Inflammatory macrophage treated with lipopolysaccharide for 4 hours (primary cell): ENCODE measurements around the gene PLEKHA1.

Experiments
- DNase-seq: peaks from one replicate; pipeline ENCODE4 v3.0.0-alpha.2; 2020

The PLEKHA1 gene

GRCh38 chr10:122374237-122374858 lies at the start of gene PLEKHA1:
TSS of gene PLEKHA1 (plus strand) at chr10:122374708. CDS start at chr10:122393201, 18,493 bp downstream.
- DNase-seq: peak; percentile 96

GRCh38 chr10:122325235-122325634 lies 49.3 kb upstream of the PLEKHA1 start:
- DNase-seq: no peak

- DNase-seq: no peak
Measured at GRCh38 chr10:122326385-122326784, 48.1 kb upstream of the PLEKHA1 start.

- DNase-seq: no peak
Measured at GRCh38 chr10:122326806-122327205, 47.7 kb upstream of the PLEKHA1 start.

- no peak for DNase-seq
Measured at GRCh38 chr10:122327237-122328206, 47.0 kb upstream of the PLEKHA1 start.

GRCh38 chr10:122328676-122329075 lies 45.8 kb upstream of the PLEKHA1 start:
- peak; percentile 64 for DNase-seq

- DNase-seq: no peak
Measured at GRCh38 chr10:122329416-122329815, 45.1 kb upstream of the PLEKHA1 start.

GRCh38 chr10:122331100-122331499 lies 43.4 kb upstream of the PLEKHA1 start:
- no peak for DNase-seq

- no peak for DNase-seq
Measured at GRCh38 chr10:122331615-122332446, 42.7 kb upstream of the PLEKHA1 start.

GRCh38 chr10:122333037-122333436 lies 41.5 kb upstream of the PLEKHA1 start:
- DNase-seq: no peak

- DNase-seq: no peak
Measured at GRCh38 chr10:122336332-122336731, 38.2 kb upstream of the PLEKHA1 start.

GRCh38 chr10:122336961-122337360 lies 37.5 kb upstream of the PLEKHA1 start:
- DNase-seq: no peak

- no peak for DNase-seq
Measured at GRCh38 chr10:122338609-122339441, 35.7 kb upstream of the PLEKHA1 start.

GRCh38 chr10:122341141-122341810 lies 33.2 kb upstream of the PLEKHA1 start:
- no peak for DNase-seq

GRCh38 chr10:122342293-122343134 lies 32.0 kb upstream of the PLEKHA1 start:
- DNase-seq: peak; percentile 55

GRCh38 chr10:122343135-122343800 lies 31.2 kb upstream of the PLEKHA1 start:
- DNase-seq: no peak

- no peak for DNase-seq
Measured at GRCh38 chr10:122343936-122344335, 30.6 kb upstream of the PLEKHA1 start.

GRCh38 chr10:122344741-122345258 lies 29.7 kb upstream of the PLEKHA1 start:
- DNase-seq: no peak

GRCh38 chr10:122346326-122346950 lies 28.1 kb upstream of the PLEKHA1 start:
- DNase-seq: no peak
